ENCODE measurements around the gene TIGAR. TPM values are rescaled to one million over a fixed set of nuclear protein-coding genes. Genes with fewer than 3 reads are reported as not detected.

The TIGAR gene
- total and polyA plus RNA-seq, 2 donors (not counting 1 experiment from before 2014, with no cell fraction given), result 15.3 to 19.5 TPM

- peak; percentile 98 for TF ChIP-seq EZH2 (IDR thresholded peaks at IDR 0.05; ENCODE audit: low read length, missing control alignments)
- TF ChIP-seq, protein P1, sequence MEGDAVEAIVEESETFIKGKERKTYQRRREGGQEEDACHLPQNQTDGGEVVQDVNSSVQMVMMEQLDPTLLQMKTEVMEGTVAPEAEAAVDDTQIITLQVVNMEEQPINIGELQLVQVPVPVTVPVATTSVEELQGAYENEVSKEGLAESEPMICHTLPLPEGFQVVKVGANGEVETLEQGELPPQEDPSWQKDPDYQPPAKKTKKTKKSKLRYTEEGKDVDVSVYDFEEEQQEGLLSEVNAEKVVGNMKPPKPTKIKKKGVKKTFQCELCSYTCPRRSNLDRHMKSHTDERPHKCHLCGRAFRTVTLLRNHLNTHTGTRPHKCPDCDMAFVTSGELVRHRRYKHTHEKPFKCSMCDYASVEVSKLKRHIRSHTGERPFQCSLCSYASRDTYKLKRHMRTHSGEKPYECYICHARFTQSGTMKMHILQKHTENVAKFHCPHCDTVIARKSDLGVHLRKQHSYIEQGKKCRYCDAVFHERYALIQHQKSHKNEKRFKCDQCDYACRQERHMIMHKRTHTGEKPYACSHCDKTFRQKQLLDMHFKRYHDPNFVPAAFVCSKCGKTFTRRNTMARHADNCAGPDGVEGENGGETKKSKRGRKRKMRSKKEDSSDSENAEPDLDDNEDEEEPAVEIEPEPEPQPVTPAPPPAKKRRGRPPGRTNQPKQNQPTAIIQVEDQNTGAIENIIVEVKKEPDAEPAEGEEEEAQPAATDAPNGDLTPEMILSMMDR (conservative IDR thresholded peaks at IDR 0.05 in 1 of 2, IDR thresholded peaks at IDR 0.05 in 1 of 2; ENCODE audit: low read depth in 1 of 2, low read length in 2 of 2), result no peak
- Histone ChIP-seq H2AFZ (ENCODE audit: low read length) (no peak overlapping the region), H3K79me2 (ENCODE audit: control insufficient read depth, insufficient read depth, low read length) (no peaks in the 10 kb centered on the region), H3K9me3 (ENCODE audit: control insufficient read depth, insufficient read depth, low read depth, low read length) (no peaks in the 10 kb centered on the region), H3K27ac (ENCODE audit: insufficient read depth, low read length) (no peak overlapping the region), H3K9ac (ENCODE audit: insufficient read depth, low read length) (peak overlapping the region; percentile 21), H3K27me3 (ENCODE audit: control insufficient read depth, insufficient read depth, low read length) (peaks cover 61% of the 10 kb centered on the region), H3K36me3 (ENCODE audit: control insufficient read depth, insufficient read depth, low read length) (no peaks in the 10 kb centered on the region), H3K4me3 (replicated peaks in 1 of 4; ENCODE audit: control extremely low read depth in 1 of 4, insufficient read depth in 1 of 4, low read depth in 3 of 4, low read length in 4 of 4) (peak overlapping the region; percentile 7 to 91 (median 44)), H3K4me1 (ENCODE audit: control insufficient read depth, extremely low read depth, insufficient read depth, low read length) (peaks cover 2% of the 10 kb centered on the region), H3K4me2 (ENCODE audit: extremely low read depth, insufficient read depth, low read length) (peak overlapping the region; percentile 54), H4K20me1 (ENCODE audit: control insufficient read depth, extremely low read depth, insufficient read depth, low read length) (no peaks in the 10 kb centered on the region)
- DNase-seq (ENCODE audit: low read depth in 2 of 2), result peak in 1 of 2 donors; percentile 30
Measured at GRCh38 chr12:4274396-4275015, 46.5 kb upstream of the TIGAR start.

DNA sequence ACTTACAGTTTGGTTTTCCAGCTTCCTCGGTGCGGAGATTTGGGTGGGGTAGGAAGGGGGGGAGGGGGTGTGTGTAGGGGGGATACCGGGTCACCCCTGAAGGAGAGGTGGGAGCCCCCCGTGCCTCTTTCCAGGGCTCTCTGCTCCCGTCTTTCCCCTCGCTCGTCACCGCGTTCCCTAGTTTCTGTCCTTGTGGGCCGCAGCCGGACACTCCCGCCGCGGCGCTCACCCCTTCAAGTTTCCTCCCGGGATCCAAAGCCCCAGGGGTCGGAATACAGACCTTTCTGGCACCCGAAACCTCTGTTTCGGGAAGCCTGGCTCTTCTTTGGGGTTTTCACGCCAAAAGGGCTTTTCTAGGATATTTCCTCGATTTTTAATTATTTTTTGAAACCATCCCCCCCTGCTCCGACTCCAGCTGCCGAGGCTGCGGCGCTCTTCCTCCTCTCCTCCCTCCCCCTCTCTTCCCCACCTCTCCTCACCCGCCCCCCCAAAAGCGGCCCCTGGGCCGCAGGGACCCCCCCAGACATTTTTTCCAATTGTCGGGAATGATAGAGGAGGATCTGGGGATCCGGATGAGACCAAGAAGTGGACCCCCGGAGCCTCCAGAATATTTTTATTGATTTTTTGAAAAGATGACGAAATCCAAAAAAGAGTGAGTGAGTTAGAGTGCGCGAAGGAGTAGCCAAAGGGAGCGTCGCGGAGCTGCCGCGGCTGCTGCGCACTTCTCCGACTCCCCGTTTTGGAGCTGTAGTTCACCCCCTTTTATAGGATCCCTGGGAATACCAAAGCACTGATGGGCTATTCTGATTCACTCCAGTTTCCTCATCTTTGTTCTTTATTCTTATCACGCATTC is 45.8 kb upstream of the TIGAR start:
- Histone ChIP-seq H2AFZ (ENCODE audit: low read length) (no peak overlapping the region), H3K9me3 (ENCODE audit: control insufficient read depth, insufficient read depth, low read depth, low read length) (no peaks in the 10 kb centered on the region)

GRCh38 chr12:4275870-4276301 is 45.1 kb upstream of the TIGAR start:
- no peak for DNase-seq (ENCODE audit: low read depth in 2 of 2)
- peaks cover 48% of the 10 kb centered on the region for H3K27me3 ChIP-seq (ENCODE audit: control insufficient read depth, insufficient read depth, low read length)
- H4K20me1 ChIP-seq (ENCODE audit: control insufficient read depth, extremely low read depth, insufficient read depth, low read length), result no peaks in the 10 kb centered on the region
- H3K4me2 ChIP-seq (ENCODE audit: extremely low read depth, insufficient read depth, low read length), result no peak overlapping the region
- no peak overlapping the region for H2AFZ ChIP-seq (ENCODE audit: low read length)
- no peaks in the 10 kb centered on the region for H3K36me3 ChIP-seq (ENCODE audit: control insufficient read depth, insufficient read depth, low read length)
- H3K4me1 ChIP-seq (ENCODE audit: control insufficient read depth, extremely low read depth, insufficient read depth, low read length), result peaks cover 2% of the 10 kb centered on the region
- no peaks in the 10 kb centered on the region for H3K9me3 ChIP-seq (ENCODE audit: control insufficient read depth, insufficient read depth, low read depth, low read length)
- H3K9ac ChIP-seq (ENCODE audit: insufficient read depth, low read length), result no peak overlapping the region
- H3K79me2 ChIP-seq (ENCODE audit: control insufficient read depth, insufficient read depth, low read length), result no peaks in the 10 kb centered on the region
- H3K27ac ChIP-seq (ENCODE audit: insufficient read depth, low read length), result no peak overlapping the region
- TF ChIP-seq, protein P1 (conservative IDR thresholded peaks at IDR 0.05 in 1 of 2, IDR thresholded peaks at IDR 0.05 in 1 of 2; ENCODE audit: low read depth in 1 of 2, low read length in 2 of 2), result no peak
- peak; percentile 82 for TF ChIP-seq EZH2 (IDR thresholded peaks at IDR 0.05; ENCODE audit: low read length, missing control alignments)
- peak overlapping the region in 2 of 4 experiments; percentile 69 to 91 for H3K4me3 ChIP-seq (replicated peaks in 1 of 4; ENCODE audit: control extremely low read depth in 1 of 4, insufficient read depth in 1 of 4, low read depth in 3 of 4, low read length in 4 of 4)

More for the DNA sequence above, 45.8 kb upstream of the TIGAR start:
- H3K9ac ChIP-seq (ENCODE audit: insufficient read depth, low read length), result no peak overlapping the region
- TF ChIP-seq EZH2 (IDR thresholded peaks at IDR 0.05; ENCODE audit: low read length, missing control alignments), result peak; percentile 90
- TF ChIP-seq, protein P1 (conservative IDR thresholded peaks at IDR 0.05 in 1 of 2, IDR thresholded peaks at IDR 0.05 in 1 of 2; ENCODE audit: low read depth in 1 of 2, low read length in 2 of 2), result no peak
- H3K79me2 ChIP-seq (ENCODE audit: control insufficient read depth, insufficient read depth, low read length), result no peaks in the 10 kb centered on the region
- no peaks in the 10 kb centered on the region for H3K36me3 ChIP-seq (ENCODE audit: control insufficient read depth, insufficient read depth, low read length)
- no peaks in the 10 kb centered on the region for H4K20me1 ChIP-seq (ENCODE audit: control insufficient read depth, extremely low read depth, insufficient read depth, low read length)
- no peak overlapping the region for H3K27ac ChIP-seq (ENCODE audit: insufficient read depth, low read length)
- peaks cover 2% of the 10 kb centered on the region for H3K4me1 ChIP-seq (ENCODE audit: control insufficient read depth, extremely low read depth, insufficient read depth, low read length)
- peak in 1 of 2 donors; percentile 50 for DNase-seq (ENCODE audit: low read depth in 2 of 2)
- peak overlapping the region in 3 of 4 experiments; percentile 23 to 91 (median 69) for H3K4me3 ChIP-seq (replicated peaks in 1 of 4; ENCODE audit: control extremely low read depth in 1 of 4, insufficient read depth in 1 of 4, low read depth in 3 of 4, low read length in 4 of 4)
- peaks cover 53% of the 10 kb centered on the region for H3K27me3 ChIP-seq (ENCODE audit: control insufficient read depth, insufficient read depth, low read length)
- H3K4me2 ChIP-seq (ENCODE audit: extremely low read depth, insufficient read depth, low read length), result peak overlapping the region; percentile 58

All from fibroblast of lung (primary cell).